Spleen (tissue), 7 donors: ENCODE data around the gene TCEA2.

Experiments used
- POLR2A ChIP-seq, 3 donors: fragments of 450-650 bp; IDR thresholded peaks; one replicate each; pipeline ENCODE4 v1.5.1; 2017; ENCODE audit warnings: antibody characterized with exemption in 3 of 3, mild to moderate bottlenecking in 1 of 3
- TF ChIP-seq, protein P1 (sequence below), 11 experiments: fragments of 200-600 bp in 7 of 11; fragments of 450-650 bp in 4 of 11; sonication (generic) in 4 of 11; IDR thresholded peaks in 8 of 11; conservative IDR thresholded peaks in 3 of 11; 1 replicate in 7 of 11; 2 replicates in 4 of 11; pipeline versions ENCODE4 v1.4.0 to v1.8.0; 2016 to 2021; ENCODE audit warnings: antibody characterized with exemption in 11 of 11, inconsistent platforms in 4 of 11, mild to moderate bottlenecking in 1 of 11
- donor health status: DM: no; HTN: no; CAD: no; lungs with moderate emphysema.
- donor health status: DM: no; HTN: no; CAD: no.
- donor health status: DM: no; HTN: no; CAD: no.

DNA sequence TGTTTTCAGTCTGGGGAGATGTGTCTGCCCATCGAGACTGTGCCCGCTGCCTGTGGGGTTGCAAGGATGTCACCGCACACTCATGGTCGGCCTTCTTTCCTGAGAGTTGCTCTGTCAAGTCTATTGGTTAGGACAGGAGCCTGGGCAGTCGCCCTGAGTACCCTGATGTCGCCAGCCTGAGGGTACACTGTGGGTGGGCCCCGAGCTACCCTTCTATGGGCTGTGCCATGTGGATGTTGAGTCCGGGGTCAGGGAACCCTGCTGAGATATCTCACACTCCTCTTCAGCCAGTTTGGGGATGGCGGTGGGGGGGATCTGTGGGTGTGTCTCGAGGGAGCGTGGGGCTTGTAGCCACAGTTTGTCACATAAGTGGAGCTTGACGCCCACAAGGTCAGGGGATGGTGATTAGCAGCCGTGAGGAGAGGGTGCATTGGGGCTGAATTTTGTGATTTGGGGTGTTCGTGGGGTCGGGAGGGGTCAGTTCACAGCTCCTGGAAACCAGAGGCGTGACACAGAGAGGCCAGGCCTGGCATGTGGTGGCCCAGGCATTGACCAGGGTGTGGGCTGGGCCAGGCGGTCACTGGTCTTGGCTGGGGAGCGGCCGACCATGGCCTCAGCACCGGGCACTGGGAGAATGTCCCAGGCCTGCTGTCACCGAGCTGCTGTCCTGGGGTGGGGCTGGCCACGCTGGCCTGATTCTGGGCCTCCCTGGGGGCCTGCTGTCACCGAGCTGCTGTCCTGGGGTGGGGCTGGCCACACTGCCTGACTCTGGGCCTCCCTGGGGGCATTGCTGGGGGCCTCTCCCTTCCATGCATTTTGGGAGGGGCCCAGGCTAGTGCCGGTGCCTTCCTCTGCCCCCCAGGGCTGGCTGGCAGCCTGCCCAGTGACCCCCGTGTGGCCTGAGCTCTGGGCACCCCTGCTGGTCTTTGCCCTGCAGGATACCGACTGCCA is 46.0 kb downstream of the TCEA2 start:
- TF ChIP-seq, protein P1, sequence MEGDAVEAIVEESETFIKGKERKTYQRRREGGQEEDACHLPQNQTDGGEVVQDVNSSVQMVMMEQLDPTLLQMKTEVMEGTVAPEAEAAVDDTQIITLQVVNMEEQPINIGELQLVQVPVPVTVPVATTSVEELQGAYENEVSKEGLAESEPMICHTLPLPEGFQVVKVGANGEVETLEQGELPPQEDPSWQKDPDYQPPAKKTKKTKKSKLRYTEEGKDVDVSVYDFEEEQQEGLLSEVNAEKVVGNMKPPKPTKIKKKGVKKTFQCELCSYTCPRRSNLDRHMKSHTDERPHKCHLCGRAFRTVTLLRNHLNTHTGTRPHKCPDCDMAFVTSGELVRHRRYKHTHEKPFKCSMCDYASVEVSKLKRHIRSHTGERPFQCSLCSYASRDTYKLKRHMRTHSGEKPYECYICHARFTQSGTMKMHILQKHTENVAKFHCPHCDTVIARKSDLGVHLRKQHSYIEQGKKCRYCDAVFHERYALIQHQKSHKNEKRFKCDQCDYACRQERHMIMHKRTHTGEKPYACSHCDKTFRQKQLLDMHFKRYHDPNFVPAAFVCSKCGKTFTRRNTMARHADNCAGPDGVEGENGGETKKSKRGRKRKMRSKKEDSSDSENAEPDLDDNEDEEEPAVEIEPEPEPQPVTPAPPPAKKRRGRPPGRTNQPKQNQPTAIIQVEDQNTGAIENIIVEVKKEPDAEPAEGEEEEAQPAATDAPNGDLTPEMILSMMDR (IDR thresholded peaks at IDR 0.05 in 8 of 11, conservative IDR thresholded peaks at IDR 0.05 in 3 of 11): no peak
- no peak for TF ChIP-seq POLR2A (IDR thresholded peaks at IDR 0.05)
